HG03175 (cell line): ENCODE measurements around the gene AGTPBP1.
"Not testable (repeated sequence)": the region's sequence is repeated elsewhere in the genome, so short reads cannot be mapped to it uniquely, and the experiment has no call there.

Source experiments
- ATAC-seq: cut with Tn5 transposase; IDR thresholded peaks from one replicate; pipeline ENCODE4 v1.9.1; 2021; ENCODE audit warnings: mild to moderate bottlenecking, moderate library complexity; ENCODE audit not compliant: unreplicated experiment

The AGTPBP1 gene

DNA sequence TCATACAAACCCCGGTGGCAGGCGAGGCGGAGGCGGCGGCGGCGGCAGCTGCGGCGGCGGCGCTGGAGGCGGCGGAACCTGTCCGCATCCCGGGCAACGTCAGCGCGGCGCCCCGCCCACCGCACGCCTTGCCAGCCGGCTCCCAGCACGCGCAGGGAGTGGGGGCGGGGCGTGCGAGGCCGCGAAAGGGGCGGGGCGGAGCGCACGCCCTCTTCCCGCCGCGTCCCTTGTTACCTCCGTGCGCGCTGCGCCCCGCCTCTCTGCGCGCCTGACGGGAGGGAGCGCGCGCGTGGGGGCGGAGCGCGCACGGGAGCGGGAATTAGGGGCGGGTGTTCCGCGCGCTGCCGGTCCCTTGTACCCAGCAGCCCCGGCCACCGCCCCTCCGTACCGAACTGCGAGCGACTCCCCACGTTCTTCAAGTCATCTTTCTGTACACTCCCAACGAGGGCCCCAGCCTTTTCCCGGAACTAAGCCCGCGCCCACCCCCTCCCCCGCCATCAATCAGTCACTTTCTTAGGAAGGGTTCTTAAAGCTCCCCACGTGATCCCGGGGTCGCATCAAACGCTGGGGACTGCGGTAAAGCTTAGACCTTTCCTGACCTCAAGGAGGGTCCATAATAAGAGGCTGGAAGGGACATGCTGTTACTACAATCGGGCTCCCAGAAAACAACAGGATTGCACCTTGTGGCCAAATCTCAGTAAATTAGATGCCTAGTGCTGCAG lies at the start of gene AGTPBP1:
Gene AGTPBP1 (minus strand): TSS at position 80 of the 722 bp plus-strand sequence. CDS start 29,421 bp downstream, outside the sequence.
- ATAC-seq, result peak; percentile 82

DNA sequence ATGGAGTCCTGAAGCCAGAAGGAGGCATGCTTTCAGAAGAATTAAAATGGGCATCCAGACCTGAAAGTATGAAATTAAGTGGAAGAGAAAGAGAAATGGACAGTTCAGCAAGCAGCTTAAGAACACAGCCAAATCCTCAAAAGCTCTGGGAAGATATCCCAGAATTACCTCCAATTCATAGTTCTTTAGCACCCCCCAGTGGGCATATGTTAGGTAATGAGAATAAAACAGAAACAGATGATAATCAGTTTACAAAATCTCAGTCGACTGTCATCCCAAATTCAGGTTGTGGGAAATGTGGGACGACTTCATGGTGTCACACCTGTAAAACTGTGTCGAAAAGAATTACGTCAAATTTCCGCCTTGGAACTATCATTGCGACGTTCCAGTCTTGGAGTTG lies 44.4 kb upstream of the AGTPBP1 start:
- ATAC-seq, result not testable (repeated sequence)

- ATAC-seq, result not testable (repeated sequence)
Observed at GRCh38 chr9:85773844-85774243, 32.1 kb upstream of the AGTPBP1 start.

GRCh38 chr9:85761802-85762201 lies 20.0 kb upstream of the AGTPBP1 start:
- not testable (repeated sequence) for ATAC-seq

DNA sequence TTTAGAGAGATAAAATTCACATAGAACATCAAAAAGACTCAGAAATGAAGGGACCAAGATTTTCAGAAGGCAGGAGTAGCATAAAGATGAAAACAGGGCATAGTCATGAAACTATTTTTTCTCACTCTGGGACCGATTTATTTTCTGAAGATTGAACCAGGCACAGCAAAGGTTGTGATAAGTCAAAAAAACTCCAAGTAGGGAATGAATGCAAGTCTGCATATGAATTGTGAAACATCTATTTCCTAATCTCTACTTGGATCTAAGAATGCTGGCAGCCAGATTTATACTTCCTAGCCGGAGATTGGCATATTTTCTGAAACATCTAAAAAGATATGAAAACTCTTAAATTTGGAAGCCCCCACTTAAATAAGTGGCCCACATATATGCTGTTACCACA lies 16.0 kb upstream of the AGTPBP1 start:
- not testable (repeated sequence) for ATAC-seq

GRCh38 chr9:85756216-85756615 lies 14.5 kb upstream of the AGTPBP1 start:
- ATAC-seq, result not testable (repeated sequence)

DNA sequence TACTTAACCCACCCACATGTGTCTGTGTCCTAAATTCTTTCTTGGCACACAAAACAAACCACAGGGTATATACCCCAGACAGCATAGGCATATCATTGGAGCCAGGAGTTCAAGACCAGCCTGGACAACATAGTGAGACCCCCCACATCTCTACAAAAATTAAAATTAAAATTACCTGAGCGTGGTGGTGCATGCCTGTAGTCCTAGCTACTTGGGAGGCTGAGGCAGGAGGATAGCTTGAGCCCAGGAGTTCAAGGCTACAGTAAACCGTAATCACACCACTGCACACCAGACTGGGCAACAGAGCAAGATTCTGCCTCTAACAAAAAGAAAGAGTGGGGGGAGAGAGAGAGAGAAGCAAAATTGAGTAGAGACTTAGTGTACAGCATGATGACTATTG lies 4.6 kb upstream of the AGTPBP1 start:
- ATAC-seq, result no peak

- ATAC-seq, result no peak
Observed at GRCh38 chr9:85745203-85745602, 3.4 kb upstream of the AGTPBP1 start.

- no peak for ATAC-seq
Observed at GRCh38 chr9:85744480-85744879, 2.7 kb upstream of the AGTPBP1 start.

DNA sequence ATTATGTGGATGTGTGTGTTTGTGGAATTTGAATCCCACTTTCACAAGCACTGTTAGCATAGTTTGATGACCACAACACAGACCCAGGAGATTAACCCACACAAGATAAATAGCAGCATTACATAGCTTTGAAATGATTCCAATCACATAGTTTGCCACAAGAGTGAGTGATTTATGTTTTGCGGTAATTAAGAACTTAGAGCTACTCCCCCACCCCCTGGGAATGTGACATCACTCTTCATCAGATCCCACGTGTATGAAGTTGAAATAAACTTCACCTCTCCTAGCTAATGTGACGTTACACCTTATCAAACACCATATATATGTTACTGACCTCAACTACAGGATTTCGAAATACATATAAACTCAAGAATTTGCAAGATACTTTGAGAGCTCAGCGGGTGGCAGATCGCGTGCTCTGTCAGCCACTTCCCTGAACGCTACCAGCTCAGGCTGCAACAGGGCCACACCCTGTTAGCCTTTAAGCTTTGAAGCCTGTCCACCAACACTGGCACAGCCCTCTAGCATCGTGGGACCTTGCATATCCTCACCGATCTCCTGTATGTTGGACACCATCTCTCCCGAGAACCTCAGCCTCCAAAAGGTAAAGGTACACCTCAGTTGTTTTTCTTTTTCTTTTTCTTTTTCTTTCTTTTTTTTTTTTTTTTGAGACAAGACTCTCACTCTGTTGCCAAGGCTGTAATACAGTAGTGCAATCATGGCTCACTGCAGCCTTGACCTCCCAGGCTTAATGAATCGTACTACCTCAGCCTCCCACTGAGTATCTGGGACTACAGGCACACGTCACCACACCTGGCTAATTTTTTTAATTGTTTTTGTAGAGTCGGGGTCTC lies 1.7 kb upstream of the AGTPBP1 start:
- ATAC-seq, result no peak

- ATAC-seq, result no peak
Observed at GRCh38 chr9:85742597-85742936, 813 bp upstream of the AGTPBP1 start.

DNA sequence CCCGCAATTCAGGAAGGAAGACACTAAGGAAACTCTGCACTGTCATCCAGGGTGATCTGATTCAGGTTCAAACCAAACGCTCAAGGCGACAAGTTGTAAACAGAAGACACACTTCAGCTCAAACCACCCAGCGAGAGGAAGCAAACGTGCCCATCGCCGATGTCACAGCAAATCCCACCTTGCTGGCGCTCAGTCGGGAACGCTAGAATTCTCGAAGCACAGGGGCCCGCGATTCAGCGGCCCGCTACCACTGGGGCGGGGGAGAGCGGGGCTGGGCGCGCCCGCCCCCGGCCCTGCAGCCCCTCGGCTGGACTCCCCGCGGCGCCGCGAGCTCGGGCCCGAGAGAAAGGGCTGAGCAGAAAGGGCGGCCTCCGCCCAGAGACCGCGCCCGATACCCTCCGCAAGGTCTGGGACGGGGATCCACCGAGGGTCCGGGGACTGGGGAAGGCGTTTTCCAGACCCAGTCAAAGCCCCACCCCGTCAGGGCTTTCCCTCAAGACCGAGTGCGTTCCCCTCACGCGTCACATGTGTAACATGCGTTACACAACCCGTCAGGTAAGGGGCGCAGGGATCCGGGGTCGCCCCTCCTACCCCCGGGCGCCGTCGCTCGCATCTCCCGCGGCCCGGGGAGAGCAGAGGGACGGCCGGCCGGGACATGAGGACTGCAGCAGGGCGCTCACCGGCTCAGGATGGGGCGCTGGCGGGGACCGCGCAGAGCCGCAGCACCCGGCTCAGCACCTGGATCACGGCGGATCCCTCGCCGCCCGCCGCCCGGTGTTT lies 469 bp downstream of the AGTPBP1 start:
- peak; percentile 48 for ATAC-seq

DNA sequence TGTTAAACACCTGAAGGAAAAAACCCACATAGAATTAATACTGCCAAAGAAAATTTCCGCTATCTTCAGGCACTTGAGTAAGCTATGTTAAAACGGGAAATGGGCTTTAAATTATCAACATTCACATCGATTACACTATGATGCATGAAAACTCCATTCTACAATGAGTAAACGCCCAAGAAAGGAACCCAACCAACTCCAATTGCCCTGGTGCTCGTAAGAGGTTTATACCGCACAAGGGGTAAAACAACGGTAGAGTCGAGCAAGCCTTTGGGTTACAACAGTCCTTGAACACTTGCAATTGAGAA lies 1.0 kb downstream of the AGTPBP1 start:
- no peak for ATAC-seq

DNA sequence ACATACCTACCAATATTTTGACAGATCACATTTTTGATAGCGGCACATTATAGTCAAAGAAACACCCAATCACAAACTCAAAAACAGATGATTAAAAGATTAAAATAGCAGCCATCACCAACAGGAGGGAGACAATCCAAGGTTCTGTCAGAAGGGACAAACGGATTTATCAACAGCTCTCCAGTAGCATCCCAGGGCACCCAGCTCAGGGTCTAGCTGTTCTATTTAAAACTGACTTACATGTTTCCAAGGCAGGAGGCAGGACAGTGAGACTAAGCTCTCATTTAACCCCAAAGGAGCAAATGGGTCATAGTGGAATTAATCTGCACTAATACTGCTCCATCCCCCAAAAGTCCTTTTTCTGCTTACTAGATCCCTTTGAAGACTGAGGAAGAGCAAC lies 3.2 kb downstream of the AGTPBP1 start:
- no peak for ATAC-seq

DNA sequence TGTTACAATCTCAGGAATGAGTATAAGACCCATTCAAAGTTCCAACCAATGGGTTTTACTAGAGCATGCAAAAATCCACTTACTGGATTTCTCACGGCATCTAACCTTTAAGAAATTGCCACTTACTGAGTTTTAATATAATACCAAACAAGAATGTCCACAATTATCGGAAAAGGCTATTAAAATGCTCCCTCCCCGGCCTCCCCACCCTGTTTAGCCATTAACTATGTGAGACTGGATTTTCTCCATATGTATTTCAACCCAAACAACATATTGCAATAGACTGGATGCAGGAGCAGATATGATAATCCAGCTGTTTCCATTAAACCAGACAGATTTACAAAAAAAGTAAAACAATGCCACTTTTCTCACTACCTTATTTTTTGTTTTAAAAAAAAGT lies 4.1 kb downstream of the AGTPBP1 start:
- ATAC-seq, result no peak

GRCh38 chr9:85730916-85731630 lies 10.7 kb downstream of the AGTPBP1 start:
- no peak for ATAC-seq

DNA sequence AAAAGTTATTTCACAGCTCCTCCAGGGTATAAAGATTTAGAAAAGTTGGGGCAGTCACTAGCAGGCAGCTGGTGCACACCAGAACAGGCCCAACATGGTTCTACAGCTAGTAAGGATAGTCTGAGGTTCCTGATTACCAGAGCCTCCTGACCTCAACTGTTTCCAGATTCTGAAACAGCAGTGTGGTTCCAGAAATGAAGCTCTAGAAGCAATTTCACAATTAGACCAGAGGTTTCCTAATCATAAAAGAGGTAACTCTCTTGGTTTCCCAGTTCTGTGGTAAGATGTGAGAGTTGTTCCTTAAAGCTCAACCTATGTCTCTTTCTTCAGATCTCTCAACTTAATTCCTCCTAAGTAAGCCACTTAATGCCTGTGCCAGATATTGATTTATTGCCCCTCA lies 11.9 kb downstream of the AGTPBP1 start:
- ATAC-seq, result no peak

GRCh38 chr9:85727500-85727899 lies 14.3 kb downstream of the AGTPBP1 start:
- no peak for ATAC-seq

- ATAC-seq, result no peak
Observed at GRCh38 chr9:85726737-85727136, 15.0 kb downstream of the AGTPBP1 start.

GRCh38 chr9:85723215-85723614 lies 18.5 kb downstream of the AGTPBP1 start:
- ATAC-seq, result no peak

DNA sequence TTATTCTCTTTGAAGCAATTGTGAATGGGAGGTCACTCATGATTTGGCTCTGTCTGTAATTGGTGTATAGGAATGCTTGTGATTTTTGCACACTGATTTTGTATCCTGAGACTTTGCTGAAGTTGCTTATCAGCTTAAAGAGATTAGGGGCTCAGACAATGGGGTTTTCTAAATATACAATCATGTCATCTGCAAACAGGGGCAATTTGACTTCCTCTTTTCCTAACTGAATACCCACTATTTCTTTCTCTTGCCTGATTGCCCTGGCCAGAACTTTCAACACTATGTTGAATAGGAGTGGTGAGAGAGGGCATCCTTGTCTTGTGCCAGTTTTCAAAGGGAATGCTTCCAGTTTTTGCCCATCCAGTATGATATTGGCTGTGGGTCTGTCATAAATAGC lies 22.3 kb downstream of the AGTPBP1 start:
- ATAC-seq, result not testable (repeated sequence)
